HEK293 (cell line): ENCODE results near the gene LIMK2.
"Not testable (repeated sequence)": the region's sequence is repeated elsewhere in the genome, so short reads cannot be mapped to it uniquely, and the experiment has no call there.

Experiments
- CTCF ChIA-PET: fragments of 350-600 bp; formaldehyde crosslinking; extraction: SDS; loops from one replicate; lab custom pipeline; 2021; ENCODE audit warnings: antibody characterized with exemption; lab: Yijun Ruan, JAX
- POLR2A ChIA-PET: fragments of 300-600 bp; formaldehyde crosslinking; extraction: SDS; loops from one replicate; lab custom pipeline; 2020; ENCODE audit warnings: antibody characterized with exemption, inconsistent platforms; lab: Yijun Ruan, JAX
- H3K27ac ChIP-seq: fragments of 200-500 bp; sonication (Bioruptor generic); 2 replicates; pipeline ENCODE4 v1.5.1; 2014; ENCODE audit warnings: low read depth, low read length, control low read depth, inconsistent platforms; ENCODE audit errors: extremely low read depth
- H3K36me3 ChIP-seq, 2 experiments: fragments of 200-500 bp in 1 of 2; sonication (Bioruptor generic) in 1 of 2; 1 replicate in 1 of 2; 2 replicates in 1 of 2; pipeline ENCODE4 v1.5.1; 2014 to 2017; ENCODE audit warnings: inconsistent platforms in 2 of 2, low read length in 2 of 2; ENCODE audit not compliant: control insufficient read depth in 2 of 2, insufficient read depth in 1 of 2
- H3K4me1 ChIP-seq: fragments of 200-500 bp; sonication (Bioruptor generic); 2 replicates; pipeline ENCODE4 v1.5.1; 2014; ENCODE audit warnings: mild to moderate bottlenecking, low read length, inconsistent platforms; ENCODE audit not compliant: control insufficient read depth, insufficient read depth
- H3K4me3 ChIP-seq: 2 replicates; pipeline ENCODE4 v1.5.1; 2011; ENCODE audit warnings: low read depth, mild to moderate bottlenecking, control low read depth, low read length, moderate library complexity
- H3K9me3 ChIP-seq: fragments of 200-500 bp; sonication (Bioruptor generic); 2 replicates; pipeline ENCODE4 v1.5.1; 2014; ENCODE audit warnings: low read depth, low read length, inconsistent platforms; ENCODE audit not compliant: control insufficient read depth, insufficient read depth
- ATF2 ChIP-seq: fragments of 450-650 bp; formaldehyde crosslinking; IDR thresholded peaks from 2 replicates; pipeline ENCODE4 v1.5.1; 2016; ENCODE audit warnings: missing biosample characterization, missing genetic modification characterization, low read depth
- BCL11A ChIP-seq: fragments of 450-650 bp; formaldehyde crosslinking; IDR thresholded peaks from 2 replicates; pipeline ENCODE4 v1.5.1; 2016; ENCODE audit warnings: low read depth, missing biosample characterization, missing genetic modification characterization
- CTCF ChIP-seq: fragments of 450-650 bp; formaldehyde crosslinking; IDR thresholded peaks from 2 replicates; pipeline ENCODE4 v1.5.1; 2016; ENCODE audit warnings: missing biosample characterization, missing genetic modification characterization
- ELK4 ChIP-seq: IDR thresholded peaks from 2 replicates; pipeline ENCODE4 v1.6.1; 2011; ENCODE audit warnings: mild to moderate bottlenecking, low read depth, low read length, borderline replicate concordance
- GLI4 ChIP-seq: fragments of 450-650 bp; formaldehyde crosslinking; IDR thresholded peaks from 2 replicates; pipeline ENCODE4 v1.5.1; 2016; ENCODE audit warnings: missing biosample characterization, missing genetic modification characterization
- KLF16 ChIP-seq: fragments of 450-650 bp; formaldehyde crosslinking; IDR thresholded peaks from 2 replicates; pipeline ENCODE4 v1.5.1; 2017; ENCODE audit warnings: missing biosample characterization, missing genetic modification characterization
- KLF7 ChIP-seq: fragments of 450-650 bp; formaldehyde crosslinking; IDR thresholded peaks from 2 replicates; pipeline ENCODE4 v1.5.1; 2016; ENCODE audit warnings: missing biosample characterization, missing genetic modification characterization, borderline replicate concordance
- KLF8 ChIP-seq: fragments of 450-650 bp; formaldehyde crosslinking; IDR thresholded peaks from 2 replicates; pipeline ENCODE4 v1.5.1; 2016; ENCODE audit warnings: missing biosample characterization, missing genetic modification characterization
- KLF9 ChIP-seq: fragments of 450-650 bp; formaldehyde crosslinking; IDR thresholded peaks from 2 replicates; pipeline ENCODE4 v1.5.1; 2016; ENCODE audit warnings: missing biosample characterization, missing genetic modification characterization, low read depth
- OSR2 ChIP-seq: fragments of 450-650 bp; formaldehyde crosslinking; IDR thresholded peaks from 2 replicates; pipeline ENCODE4 v1.5.1; 2016; ENCODE audit warnings: missing biosample characterization, missing genetic modification characterization
- OVOL3 ChIP-seq: fragments of 450-650 bp; formaldehyde crosslinking; IDR thresholded peaks from 2 replicates; pipeline ENCODE4 v1.5.1; 2016; ENCODE audit warnings: missing biosample characterization, missing genetic modification characterization
- PRDM6 ChIP-seq: fragments of 450-650 bp; formaldehyde crosslinking; IDR thresholded peaks from 2 replicates; pipeline ENCODE4 v1.5.1; 2017; ENCODE audit warnings: missing biosample characterization, missing genetic modification characterization
- SCRT1 ChIP-seq: fragments of 450-650 bp; formaldehyde crosslinking; IDR thresholded peaks from 2 replicates; pipeline ENCODE4 v1.5.1; 2016; ENCODE audit warnings: missing biosample characterization, missing genetic modification characterization, borderline replicate concordance
- TCF7L2 ChIP-seq: IDR thresholded peaks from 2 replicates; pipeline ENCODE4 v1.6.1; 2011; ENCODE audit warnings: low read depth, mild to moderate bottlenecking, inconsistent platforms, low read length, moderate library complexity, borderline replicate concordance
- ZBTB44 ChIP-seq: fragments of 450-650 bp; IDR thresholded peaks from 2 replicates; pipeline ENCODE4 v1.5.1; 2018; ENCODE audit warnings: missing biosample characterization, mild to moderate bottlenecking, missing genetic modification characterization
- ZNF132 ChIP-seq: fragments of 450-650 bp; formaldehyde crosslinking; IDR thresholded peaks from 2 replicates; pipeline ENCODE4 v1.5.1; 2017; ENCODE audit warnings: missing biosample characterization, missing genetic modification characterization, borderline replicate concordance
- ZNF239 ChIP-seq: fragments of 450-650 bp; formaldehyde crosslinking; IDR thresholded peaks from 2 replicates; pipeline ENCODE4 v1.5.1; 2016; ENCODE audit warnings: missing biosample characterization, missing genetic modification characterization
- ZNF391 ChIP-seq: fragments of 450-650 bp; formaldehyde crosslinking; IDR thresholded peaks from 2 replicates; pipeline ENCODE4 v1.5.1; 2016; ENCODE audit warnings: low read depth, missing biosample characterization, missing genetic modification characterization, borderline replicate concordance
- ZNF423 ChIP-seq: fragments of 450-650 bp; formaldehyde crosslinking; IDR thresholded peaks from 2 replicates; pipeline ENCODE4 v1.5.1; 2016; ENCODE audit warnings: missing biosample characterization, missing genetic modification characterization
- ZNF561 ChIP-seq: fragments of 450-650 bp; IDR thresholded peaks from 2 replicates; pipeline ENCODE4 v1.5.1; 2018; ENCODE audit warnings: missing biosample characterization, missing genetic modification characterization, borderline replicate concordance
- ZNF664 ChIP-seq: fragments of 450-650 bp; formaldehyde crosslinking; IDR thresholded peaks from 2 replicates; pipeline ENCODE4 v1.5.1; 2016; ENCODE audit warnings: missing biosample characterization, missing genetic modification characterization
- ZNF670 ChIP-seq: fragments of 450-650 bp; formaldehyde crosslinking; IDR thresholded peaks from 2 replicates; pipeline ENCODE4 v1.5.1; 2016; ENCODE audit warnings: missing biosample characterization, missing genetic modification characterization, low read depth
- ZNF701 ChIP-seq: fragments of 450-650 bp; formaldehyde crosslinking; IDR thresholded peaks from 2 replicates; pipeline ENCODE4 v1.5.1; 2016; ENCODE audit warnings: missing biosample characterization, missing genetic modification characterization
- ZNF776 ChIP-seq: fragments of 450-650 bp; formaldehyde crosslinking; IDR thresholded peaks from 2 replicates; pipeline ENCODE4 v1.5.0; 2017; ENCODE audit warnings: missing biosample characterization, missing genetic modification characterization, borderline replicate concordance
- ZNF777 ChIP-seq: fragments of 450-650 bp; formaldehyde crosslinking; IDR thresholded peaks from 2 replicates; pipeline ENCODE4 v1.5.1; 2017; ENCODE audit warnings: missing biosample characterization, missing genetic modification characterization, borderline replicate concordance
- ZNF792 ChIP-seq: fragments of 450-650 bp; formaldehyde crosslinking; IDR thresholded peaks from 2 replicates; pipeline ENCODE4 v1.5.1; 2016; ENCODE audit warnings: missing biosample characterization, missing genetic modification characterization
- ZXDB ChIP-seq: fragments of 450-650 bp; formaldehyde crosslinking; IDR thresholded peaks from 2 replicates; pipeline ENCODE4 v1.5.1; 2016; ENCODE audit warnings: missing biosample characterization, missing genetic modification characterization

LIMK2 gene

GRCh38 chr22:31170971-31171370, 41.1 kb upstream of the LIMK2 start (continued):
- no peak for TF ChIP-seq OVOL3 (tag by site-specific recombination)
- TF ChIP-seq ZNF423, result no peak
- TF ChIP-seq ZNF239 (tag by site-specific recombination), result no peak
- TF ChIP-seq SCRT1 (tag by site-specific recombination), result no peak
- TF ChIP-seq KLF16 (tag by site-specific recombination), result no peak
- TF ChIP-seq ZNF777, result no peak
- no peak for TF ChIP-seq ZBTB44
- TF ChIP-seq GLI4 (tag by site-specific recombination), result no peak
- no peak for TF ChIP-seq ZNF391 (tag by site-specific recombination)
- no peak for TF ChIP-seq ZNF776 (tag by site-specific recombination)
- no peak for TF ChIP-seq KLF8 (tag by site-specific recombination)
- TF ChIP-seq ZNF132 (tag by site-specific recombination), result no peak
- no peak for TF ChIP-seq KLF7
- no peak for TF ChIP-seq BCL11A (tag by site-specific recombination)
- TF ChIP-seq ZNF561 (tag by site-specific recombination), result no peak
- TF ChIP-seq ZNF792 (tag by site-specific recombination), result no peak
- no peak for TF ChIP-seq KLF9
- no peak for TF ChIP-seq TCF7L2
- 0 out of 2 replicates have a peak, but pooled peaks have one; percentile 23 for TF ChIP-seq ZXDB (tag by site-specific recombination)
- no peak for TF ChIP-seq ZNF670
- no peak for TF ChIP-seq CTCF (tag by site-specific recombination)
- TF ChIP-seq ZNF701 (tag by site-specific recombination), result no peak

- not testable (repeated sequence) for H3K27ac ChIP-seq, H3K4me3 ChIP-seq, H3K9me3 ChIP-seq, H3K36me3 ChIP-seq
- POLR2A ChIA-PET, result interaction anchor here (0.6 kb wide), 1 partner anchor 51 kb away, joined by 7 read pairs; no protein-coding TSS in a partner anchor
- CTCF ChIA-PET, result interaction anchor here (0.7 kb wide), 3 partner anchors 38 to 121 kb away, joined by 3 read pairs; no protein-coding TSS in a partner anchor
- H3K4me1 ChIP-seq, result peaks cover 11% of the 10 kb centered on the region
Measured at GRCh38 chr22:31171734-31172133, 40.4 kb upstream of the LIMK2 start.

- H3K36me3 ChIP-seq, result peaks cover 0 to 8% of the 10 kb centered on the region in 2 experiments; a peak in 2 of 3 replicates
- peaks cover 11% of the 10 kb centered on the region for H3K4me1 ChIP-seq
- CTCF ChIA-PET, result interaction anchor here (0.9 to 1.6 kb wide), 3 partner anchors 39 to 100 kb away, joined by 3 to 6 read pairs (median 5); partner anchors contain the start of gene LIMK2
- H3K9me3 ChIP-seq, result no peaks in the 10 kb centered on the region
- H3K27ac ChIP-seq, result no peak overlapping the region
- H3K4me3 ChIP-seq, result no peak overlapping the region
- POLR2A ChIA-PET, result no interaction called here
- no peak for TF ChIP-seq ATF2 (tag by site-specific recombination)
- no peak for TF ChIP-seq ELK4
- TF ChIP-seq OSR2 (tag by site-specific recombination), result peak; percentile 49; the same call in 1 of the 2 replicates
- 0 out of 2 replicates have a peak, but pooled peaks have one; percentile 17 for TF ChIP-seq PRDM6 (tag by site-specific recombination)
- peak; percentile 63; the same call in 1 of the 2 replicates for TF ChIP-seq ZNF664 (tag by site-specific recombination)
Measured at GRCh38 chr22:31173386-31174145, 38.5 kb upstream of the LIMK2 start.
